HEK293 (cell line): Measurements from ENCODE around the gene C4orf50.

Experiments used
- KLF1 ChIP-seq: fragments of 450-650 bp; formaldehyde crosslinking; IDR thresholded peaks from 2 replicates; pipeline ENCODE4 v1.5.1; 2016; ENCODE audit warnings: missing biosample characterization, missing genetic modification characterization
- MYNN ChIP-seq: fragments of 450-650 bp; formaldehyde crosslinking; IDR thresholded peaks from 2 replicates; pipeline ENCODE4 v1.5.1; 2016; ENCODE audit warnings: missing biosample characterization, missing genetic modification characterization, borderline replicate concordance
- ZBTB17 ChIP-seq: fragments of 450-650 bp; formaldehyde crosslinking; IDR thresholded peaks from 2 replicates; pipeline ENCODE4 v1.5.1; 2016; ENCODE audit warnings: missing biosample characterization, missing genetic modification characterization
- ZFP69B ChIP-seq: fragments of 450-650 bp; formaldehyde crosslinking; IDR thresholded peaks from 2 replicates; pipeline ENCODE4 v1.5.1; 2016; ENCODE audit warnings: missing biosample characterization, missing genetic modification characterization
- ZNF138 ChIP-seq: fragments of 450-650 bp; formaldehyde crosslinking; IDR thresholded peaks from 2 replicates; pipeline ENCODE4 v1.5.1; 2016; ENCODE audit warnings: missing biosample characterization, missing genetic modification characterization, borderline replicate concordance
- ZNF302 ChIP-seq: fragments of 450-650 bp; formaldehyde crosslinking; IDR thresholded peaks from 2 replicates; pipeline ENCODE4 v1.5.1; 2016; ENCODE audit warnings: missing biosample characterization, missing genetic modification characterization, low read depth
- TF ChIP-seq, protein P1 (sequence below): fragments of 450-650 bp; formaldehyde crosslinking; IDR thresholded peaks from 2 replicates; pipeline ENCODE4 v1.5.1; 2016; ENCODE audit warnings: missing biosample characterization, missing genetic modification characterization

GRCh38 chr4:5970381-5971077 lies 47.7 kb downstream of the C4orf50 start:
- TF ChIP-seq, protein P1, sequence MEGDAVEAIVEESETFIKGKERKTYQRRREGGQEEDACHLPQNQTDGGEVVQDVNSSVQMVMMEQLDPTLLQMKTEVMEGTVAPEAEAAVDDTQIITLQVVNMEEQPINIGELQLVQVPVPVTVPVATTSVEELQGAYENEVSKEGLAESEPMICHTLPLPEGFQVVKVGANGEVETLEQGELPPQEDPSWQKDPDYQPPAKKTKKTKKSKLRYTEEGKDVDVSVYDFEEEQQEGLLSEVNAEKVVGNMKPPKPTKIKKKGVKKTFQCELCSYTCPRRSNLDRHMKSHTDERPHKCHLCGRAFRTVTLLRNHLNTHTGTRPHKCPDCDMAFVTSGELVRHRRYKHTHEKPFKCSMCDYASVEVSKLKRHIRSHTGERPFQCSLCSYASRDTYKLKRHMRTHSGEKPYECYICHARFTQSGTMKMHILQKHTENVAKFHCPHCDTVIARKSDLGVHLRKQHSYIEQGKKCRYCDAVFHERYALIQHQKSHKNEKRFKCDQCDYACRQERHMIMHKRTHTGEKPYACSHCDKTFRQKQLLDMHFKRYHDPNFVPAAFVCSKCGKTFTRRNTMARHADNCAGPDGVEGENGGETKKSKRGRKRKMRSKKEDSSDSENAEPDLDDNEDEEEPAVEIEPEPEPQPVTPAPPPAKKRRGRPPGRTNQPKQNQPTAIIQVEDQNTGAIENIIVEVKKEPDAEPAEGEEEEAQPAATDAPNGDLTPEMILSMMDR (tag by site-specific recombination): no peak
- TF ChIP-seq ZNF138 (tag by site-specific recombination) (no peak), ZNF302 (tag by site-specific recombination) (no peak), ZBTB17 (tag by site-specific recombination) (no peak), KLF1 (tag by site-specific recombination) (no peak), ZFP69B (tag by site-specific recombination) (no peak), MYNN (tag by site-specific recombination) (no peak)
